GM12801 (cell line): ENCODE measurements around the gene MBNL2.

Source experiments
- CTCF ChIP-seq: IDR thresholded peaks from one replicate; pipeline ENCODE4 v1.5.1; 2011; ENCODE audit warnings: control low read depth; ENCODE audit not compliant: insufficient read length; ENCODE audit errors: extremely low read depth

Gene MBNL2

GRCh38 chr13:97386801-97387484 is 164.8 kb downstream of the MBNL2 start:
- no peak for TF ChIP-seq CTCF

GRCh38 chr13:97387485-97387839 is 165.3 kb downstream of the MBNL2 start:
- TF ChIP-seq CTCF: no peak

GRCh38 chr13:97387890-97388289 is 165.8 kb downstream of the MBNL2 start:
- no peak for TF ChIP-seq CTCF

- no peak for TF ChIP-seq CTCF
Measured at GRCh38 chr13:97388373-97388772, 166.2 kb downstream of the MBNL2 start.

GRCh38 chr13:97390941-97391600 is 168.9 kb downstream of the MBNL2 start:
- no peak for TF ChIP-seq CTCF

GRCh38 chr13:97392020-97392419 is 169.9 kb downstream of the MBNL2 start:
- TF ChIP-seq CTCF: no peak

GRCh38 chr13:97394542-97394941 is 172.4 kb downstream of the MBNL2 start:
- no peak for TF ChIP-seq CTCF
